Chondrocyte (in vitro differentiated cells): ENCODE data around the gene LSP1. TPM values are rescaled to one million over a fixed set of nuclear protein-coding genes. Genes with fewer than 3 reads are reported as not detected.

ENCODE experiments used
- DNase-seq: peaks from one replicate; pipeline ENCODE4 v3.0.0; 2021; ENCODE audit warnings: mixed read lengths, low spot score
- H3K27ac Mint-ChIP-seq: one replicate; pipeline ENCODE4 v1.8.0; 2021; ENCODE audit warnings: mild to moderate bottlenecking, moderate library complexity, mixed read lengths; ENCODE audit not compliant: unreplicated experiment
- H3K27me3 Mint-ChIP-seq: 2 replicates; pipeline ENCODE4 v1.8.0; 2021; ENCODE audit warnings: low read depth, mixed read lengths
- H3K36me3 Mint-ChIP-seq: 2 replicates; pipeline ENCODE4 v1.8.0; 2021; ENCODE audit warnings: low read depth, mixed read lengths
- H3K4me1 Mint-ChIP-seq: 2 replicates; pipeline ENCODE4 v1.8.0; 2021; ENCODE audit warnings: low read depth, mild to moderate bottlenecking, mixed read lengths
- H3K4me3 Mint-ChIP-seq: one replicate; pipeline ENCODE4 v1.8.0; 2021; ENCODE audit warnings: mild to moderate bottlenecking, moderate library complexity, mixed read lengths; ENCODE audit not compliant: unreplicated experiment
- H3K9me3 Mint-ChIP-seq: 2 replicates; pipeline ENCODE4 v1.8.0; 2021; ENCODE audit warnings: low read depth, mixed read lengths
- CTCF ChIP-seq: fragments of 200-600 bp; sonication (generic); IDR thresholded peaks from 2 replicates; pipeline ENCODE4 v1.5.0; 2021; ENCODE audit warnings: antibody characterized with exemption, mild to moderate bottlenecking, moderate library complexity
- total RNA-seq: library from RNA; stranded (reverse); gene quantifications from 3 replicates; pipeline ENCODE4 v1.2.1, GENCODE V29; 2021

The LSP1 gene
- total RNA-seq, 1 donor from 2014 or later, result 7.4 TPM

- no peaks in the 10 kb centered on the region for H3K9me3 Mint-ChIP-seq
- H3K27ac Mint-ChIP-seq, result no peak overlapping the region
Observed at GRCh38 chr11:1856306-1857005, 3.6 kb downstream of the LSP1 start.

GRCh38 chr11:1857064-1857463 is 4.2 kb downstream of the LSP1 start:
- Mint-ChIP-seq H3K9me3 (no peaks in the 10 kb centered on the region), H3K36me3 (no peaks in the 10 kb centered on the region), H3K27me3 (no peaks in the 10 kb centered on the region), H3K4me3 (no peak overlapping the region), H3K27ac (no peak overlapping the region), H3K4me1 (no peaks in the 10 kb centered on the region)
- DNase-seq, result no peak
- TF ChIP-seq CTCF, result no peak

More at GRCh38 chr11:1856306-1857005, 3.6 kb downstream of the LSP1 start:
- Mint-ChIP-seq H3K27me3 (no peaks in the 10 kb centered on the region), H3K36me3 (no peaks in the 10 kb centered on the region), H3K4me3 (no peak overlapping the region), H3K4me1 (no peaks in the 10 kb centered on the region)
- TF ChIP-seq CTCF, result no peak
- DNase-seq, result no peak

GRCh38 chr11:1858154-1858553 is 5.3 kb downstream of the LSP1 start:
- no peaks in the 10 kb centered on the region for H3K4me1 Mint-ChIP-seq
- TF ChIP-seq CTCF, result no peak
- H3K36me3 Mint-ChIP-seq, result no peaks in the 10 kb centered on the region

GRCh38 chr11:1858576-1858975 is 5.7 kb downstream of the LSP1 start:
- no peaks in the 10 kb centered on the region for H3K9me3 Mint-ChIP-seq
- no peaks in the 10 kb centered on the region for H3K36me3 Mint-ChIP-seq
- no peak overlapping the region for H3K4me3 Mint-ChIP-seq
- no peaks in the 10 kb centered on the region for H3K27me3 Mint-ChIP-seq
- no peaks in the 10 kb centered on the region for H3K4me1 Mint-ChIP-seq
- H3K27ac Mint-ChIP-seq, result no peak overlapping the region
- TF ChIP-seq CTCF, result no peak
- DNase-seq, result no peak

More at GRCh38 chr11:1858154-1858553, 5.3 kb downstream of the LSP1 start:
- Mint-ChIP-seq H3K27ac (no peak overlapping the region), H3K9me3 (no peaks in the 10 kb centered on the region), H3K27me3 (no peaks in the 10 kb centered on the region), H3K4me3 (no peak overlapping the region)
- no peak for DNase-seq

- no peak for TF ChIP-seq CTCF
- Mint-ChIP-seq H3K4me1 (no peaks in the 10 kb centered on the region), H3K27ac (no peak overlapping the region), H3K4me3 (no peak overlapping the region), H3K27me3 (no peaks in the 10 kb centered on the region), H3K9me3 (no peaks in the 10 kb centered on the region), H3K36me3 (no peaks in the 10 kb centered on the region)
- DNase-seq, result no peak
Observed at GRCh38 chr11:1859004-1859403, 6.1 kb downstream of the LSP1 start.
